ENCODE measurements around the gene ZSCAN26. TPM values are rescaled to one million over a fixed set of nuclear protein-coding genes. Genes with fewer than 3 reads are reported as not detected.

ZSCAN26 gene
- 5.9 TPM for total RNA-seq
- long read RNA-seq, transcript ZSCAN26-201 (4 exons, 2,362 nt), result major isoform, 8 of 14 reads
- long read RNA-seq, partial matches to known transcripts, result 1 of 14 reads
- long read RNA-seq, other reads (novel, unspliced or antisense), result 1 of 14 reads

- no peak for DNase-seq (ENCODE audit: low spot score)
Observed at GRCh38 chr6:28266962-28267694, at the start of gene ZSCAN26. Gene ZSCAN26, plus strand, starts transcription at chr6:28267143. Its CDS starts 4,777 bp downstream, at chr6:28271920.

- no peak for DNase-seq (ENCODE audit: low spot score)
Observed at GRCh38 chr6:28217890-28218289, 49.1 kb upstream of the ZSCAN26 start.

- peak; percentile 94 for DNase-seq (ENCODE audit: low spot score)
Observed at GRCh38 chr6:28218312-28219248, 48.4 kb upstream of the ZSCAN26 start.

GRCh38 chr6:28220257-28221133, 46.4 kb upstream of the ZSCAN26 start:
- no peak for DNase-seq (ENCODE audit: low spot score)

GRCh38 chr6:28224131-28225055, 42.5 kb upstream of the ZSCAN26 start:
- DNase-seq (ENCODE audit: low spot score), result no peak

- peak; percentile 94 for DNase-seq (ENCODE audit: low spot score)
Observed at GRCh38 chr6:28225056-28225834, 41.7 kb upstream of the ZSCAN26 start, which contains the start of gene ZSCAN9. Gene ZSCAN9, plus strand, starts transcription at chr6:28225275. Its CDS starts 1,810 bp downstream, at chr6:28227085.

GRCh38 chr6:28226460-28226859, 40.5 kb upstream of the ZSCAN26 start:
- DNase-seq (ENCODE audit: low spot score), result no peak

- DNase-seq (ENCODE audit: low spot score), result no peak
Observed at GRCh38 chr6:28232785-28233184, 34.2 kb upstream of the ZSCAN26 start.

- no peak for DNase-seq (ENCODE audit: low spot score)
Observed at GRCh38 chr6:28235912-28236452, 31.0 kb upstream of the ZSCAN26 start.

DNA sequence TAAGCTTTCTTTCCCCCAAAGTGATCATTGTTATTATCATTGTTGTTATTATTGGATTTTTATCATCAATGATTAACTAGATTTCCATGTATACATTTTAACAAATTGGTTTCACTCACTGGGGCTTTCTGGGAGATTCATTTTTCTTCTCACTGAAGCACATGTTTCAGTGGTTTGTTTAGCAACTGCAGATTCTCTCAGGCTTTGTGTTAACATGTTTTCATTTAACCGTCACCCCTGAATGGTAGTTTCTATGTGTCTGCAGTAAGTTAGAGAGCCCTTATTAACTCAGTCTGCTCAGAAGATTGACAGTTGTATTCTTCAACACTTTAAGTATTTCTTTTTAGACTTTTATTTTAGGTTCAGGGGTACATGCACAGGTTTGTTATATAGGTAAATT, 27.3 kb upstream of the ZSCAN26 start:
- no peak for DNase-seq (ENCODE audit: low spot score)

DNA sequence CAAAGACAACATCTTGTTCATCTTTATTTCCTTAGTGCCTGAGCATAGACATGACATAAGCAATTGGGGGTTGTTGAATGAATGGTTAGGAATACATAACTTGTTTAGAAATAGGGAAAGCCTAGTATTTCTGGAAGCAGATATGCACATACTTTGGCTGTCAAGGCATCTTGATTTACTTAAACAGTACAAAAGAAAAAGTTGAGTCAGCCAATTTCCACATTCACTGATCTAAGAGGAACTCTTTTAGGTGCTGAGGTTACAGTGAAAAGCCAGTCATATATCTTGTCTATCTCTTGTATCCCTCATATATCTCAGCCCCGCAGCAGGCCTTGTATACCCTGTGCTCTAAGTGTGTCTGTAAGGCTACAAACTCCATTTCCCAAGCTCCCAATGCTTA, 26.5 kb upstream of the ZSCAN26 start:
- DNase-seq (ENCODE audit: low spot score), result no peak

DNA sequence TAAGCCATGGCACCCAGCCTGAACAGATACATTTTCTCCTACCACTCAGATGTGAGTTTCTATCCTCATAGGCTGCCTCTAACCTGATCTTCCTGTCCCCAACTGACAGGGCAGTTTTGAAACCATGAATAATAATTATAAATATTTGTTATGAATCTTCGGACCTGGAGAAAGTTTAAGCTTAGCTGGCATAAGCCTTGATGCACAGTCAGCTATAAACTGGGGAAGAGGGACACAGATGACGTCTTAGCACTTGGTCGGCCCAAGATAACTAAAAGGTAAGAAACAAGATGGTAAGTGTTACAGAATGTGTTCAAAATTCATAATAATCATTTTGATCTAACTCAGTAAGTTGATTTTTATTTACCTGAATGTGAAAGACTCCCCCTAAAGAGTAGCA, 23.0 kb upstream of the ZSCAN26 start:
- no peak for DNase-seq (ENCODE audit: low spot score)

DNA sequence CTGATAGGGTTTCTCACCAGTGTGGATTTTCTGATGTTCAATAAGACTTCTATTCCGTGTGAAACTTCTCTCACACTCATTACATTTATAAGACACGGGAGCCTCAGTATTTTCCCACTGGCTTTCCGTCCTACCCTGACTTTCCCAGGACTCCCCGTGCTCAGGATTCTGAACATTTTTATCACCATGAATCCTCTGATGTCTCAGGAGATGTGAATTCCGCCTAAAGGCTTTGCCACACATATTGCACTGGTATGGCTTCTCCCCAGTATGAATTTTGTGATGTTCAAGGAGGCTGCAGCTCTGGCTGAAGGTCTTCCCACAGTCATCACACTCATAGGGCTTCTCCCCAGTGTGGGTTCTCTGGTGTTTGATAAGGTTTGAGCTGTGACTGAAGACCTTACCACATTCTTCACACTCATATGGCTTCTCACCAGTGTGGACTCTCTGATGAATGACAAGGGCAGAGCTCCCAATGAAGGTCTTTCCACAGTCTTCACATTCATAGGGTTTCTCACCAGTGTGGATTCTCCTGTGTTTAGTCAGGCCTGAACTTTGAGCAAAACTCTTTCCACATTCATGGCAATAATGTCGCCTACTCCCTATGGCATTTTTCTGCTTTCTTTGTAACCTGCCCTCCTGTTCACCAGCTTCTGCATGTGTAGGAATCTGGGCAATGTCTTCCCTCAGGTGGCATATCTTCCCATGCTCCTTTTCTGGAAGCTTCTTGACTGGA, 21.6 kb upstream of the ZSCAN26 start:
- DNase-seq (ENCODE audit: low spot score), result no peak

DNA sequence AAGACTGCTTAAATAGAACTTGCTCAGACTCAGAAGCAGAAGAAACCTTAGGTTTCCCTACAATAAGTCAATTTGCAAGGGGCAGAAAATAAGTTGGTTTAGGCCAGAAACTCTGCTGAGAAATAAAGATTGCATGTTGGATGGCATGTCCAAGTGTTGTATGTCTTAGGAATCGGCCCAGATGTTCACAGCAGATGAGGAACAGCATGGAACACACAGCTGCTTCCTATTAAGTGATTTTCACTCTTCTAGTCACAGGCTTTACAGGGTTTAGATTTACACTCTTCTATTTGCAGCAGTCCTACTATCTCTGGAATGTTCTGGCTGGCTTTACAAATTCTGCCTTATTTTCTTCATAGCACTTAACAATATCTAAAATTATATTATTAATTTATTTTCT, 18.0 kb upstream of the ZSCAN26 start:
- DNase-seq (ENCODE audit: low spot score), result no peak

GRCh38 chr6:28250747-28251146, 16.2 kb upstream of the ZSCAN26 start:
- DNase-seq (ENCODE audit: low spot score), result no peak

- no peak for DNase-seq (ENCODE audit: low spot score)
Observed at GRCh38 chr6:28251661-28252008, 15.3 kb upstream of the ZSCAN26 start.

DNA sequence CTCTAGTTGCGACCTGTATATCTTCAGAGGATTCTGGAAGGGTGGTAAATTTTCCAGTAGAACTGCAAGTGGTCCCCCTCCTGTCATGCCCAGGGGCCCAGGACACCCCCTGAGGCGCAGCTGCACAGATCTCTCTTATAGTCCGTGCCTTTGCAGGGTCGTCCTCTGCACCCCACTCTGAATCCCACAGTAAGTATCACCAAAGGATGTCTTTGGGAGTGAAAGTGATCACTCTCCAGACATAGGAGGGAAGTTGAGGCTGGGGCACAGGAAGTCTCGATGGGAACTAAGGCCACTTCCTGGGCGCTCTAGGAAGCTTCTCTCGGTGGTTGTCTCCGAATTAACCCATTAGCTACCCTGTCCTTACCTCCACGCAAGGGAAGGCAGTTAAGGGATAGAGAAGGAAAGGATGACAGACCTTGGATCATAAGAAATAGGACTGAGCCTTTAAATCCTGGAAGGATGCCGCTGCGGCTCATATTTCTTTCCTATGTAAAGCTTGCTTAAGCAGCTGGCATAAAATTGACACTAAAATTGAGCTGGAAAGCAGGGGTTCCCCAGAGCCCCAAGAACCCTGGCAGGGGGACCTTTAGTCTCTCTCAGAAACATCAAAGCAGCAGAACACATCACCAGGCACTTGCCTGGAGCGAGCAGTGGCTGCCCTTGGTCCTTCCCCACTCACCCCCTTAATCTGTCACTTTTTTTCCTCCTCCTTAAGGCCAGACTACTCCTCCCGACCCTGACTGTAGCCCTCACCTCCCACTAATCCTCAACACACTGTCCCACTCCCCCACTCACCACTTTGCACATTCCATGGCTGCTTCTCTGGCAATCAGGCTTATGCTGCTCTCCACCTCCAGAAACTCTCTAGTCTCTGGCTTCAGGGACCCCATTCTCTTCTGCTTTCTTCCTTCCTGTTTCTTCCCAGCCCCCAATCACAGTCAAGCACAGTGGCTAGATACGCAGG, 14.7 kb upstream of the ZSCAN26 start, which contains the start of gene ZKSCAN4:
Gene ZKSCAN4 (minus strand): TSS at position 261 of the 967 bp plus-strand sequence. CDS start 289 bp downstream, outside the sequence.
- no peak for DNase-seq (ENCODE audit: low spot score)

All from mesenteric fat pad (tissue), 1 donor.